Measurements from ENCODE around the gene HIGD2B. TPM values are rescaled to one million over a fixed set of nuclear protein-coding genes. Genes with fewer than 3 reads are reported as not detected.
"Not testable (repeated sequence)": the region's sequence is repeated elsewhere in the genome, so short reads cannot be mapped to it uniquely, and the experiment has no call there.

The HIGD2B gene
- total and polyA plus RNA-seq, 7 donors, result not detected

DNA sequence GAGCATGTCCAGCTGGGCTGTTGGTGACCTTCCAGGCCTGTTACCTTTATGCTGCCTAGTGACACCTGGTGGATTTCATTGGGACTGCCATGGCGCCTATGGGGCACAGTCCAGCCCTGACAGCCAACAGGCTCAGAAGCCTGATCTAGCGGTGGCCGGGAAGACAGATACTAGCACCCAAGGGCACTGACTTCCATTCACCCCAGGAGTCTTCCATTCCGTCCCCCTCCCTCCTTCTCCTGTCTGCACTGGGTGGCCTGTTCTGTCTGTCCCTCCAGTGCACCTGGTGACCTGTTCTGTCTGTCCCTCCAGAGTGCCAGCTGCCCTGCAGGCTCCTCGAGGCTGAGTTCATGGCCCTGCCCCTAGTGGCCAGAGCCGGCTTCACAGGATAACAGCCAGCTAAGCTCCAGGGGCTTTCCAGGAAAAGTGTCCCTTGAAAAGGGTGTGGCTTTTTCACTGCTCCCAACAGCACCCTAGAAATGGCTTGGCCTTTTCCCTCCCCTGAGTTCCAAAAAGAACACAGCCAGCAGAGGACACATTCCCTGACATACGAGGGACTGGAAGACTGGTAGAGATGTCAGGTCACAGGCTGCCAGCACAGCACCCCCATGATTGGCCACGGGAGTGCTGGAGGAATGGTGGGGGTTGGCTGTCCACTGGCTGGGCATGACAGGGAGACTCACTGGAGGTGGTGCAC is 15.2 kb downstream of the HIGD2B start:
- not testable (repeated sequence) for H3K9me3 ChIP-seq; H3K27ac ChIP-seq; H3K36me3 ChIP-seq (ENCODE audit: insufficient read depth in 1 of 2, low read depth in 1 of 2); H3K4me1 ChIP-seq; H3K27me3 ChIP-seq (ENCODE audit: insufficient read depth in 3 of 3, low read length in 2 of 3)
- TF ChIP-seq, protein P1, sequence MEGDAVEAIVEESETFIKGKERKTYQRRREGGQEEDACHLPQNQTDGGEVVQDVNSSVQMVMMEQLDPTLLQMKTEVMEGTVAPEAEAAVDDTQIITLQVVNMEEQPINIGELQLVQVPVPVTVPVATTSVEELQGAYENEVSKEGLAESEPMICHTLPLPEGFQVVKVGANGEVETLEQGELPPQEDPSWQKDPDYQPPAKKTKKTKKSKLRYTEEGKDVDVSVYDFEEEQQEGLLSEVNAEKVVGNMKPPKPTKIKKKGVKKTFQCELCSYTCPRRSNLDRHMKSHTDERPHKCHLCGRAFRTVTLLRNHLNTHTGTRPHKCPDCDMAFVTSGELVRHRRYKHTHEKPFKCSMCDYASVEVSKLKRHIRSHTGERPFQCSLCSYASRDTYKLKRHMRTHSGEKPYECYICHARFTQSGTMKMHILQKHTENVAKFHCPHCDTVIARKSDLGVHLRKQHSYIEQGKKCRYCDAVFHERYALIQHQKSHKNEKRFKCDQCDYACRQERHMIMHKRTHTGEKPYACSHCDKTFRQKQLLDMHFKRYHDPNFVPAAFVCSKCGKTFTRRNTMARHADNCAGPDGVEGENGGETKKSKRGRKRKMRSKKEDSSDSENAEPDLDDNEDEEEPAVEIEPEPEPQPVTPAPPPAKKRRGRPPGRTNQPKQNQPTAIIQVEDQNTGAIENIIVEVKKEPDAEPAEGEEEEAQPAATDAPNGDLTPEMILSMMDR (IDR thresholded peaks at IDR 0.05), result peak; percentile 60
- peak overlapping the region; percentile 45 for H3K4me3 ChIP-seq
- ATAC-seq (peak; percentile 98 to 100 (median 99)), DNase-seq (peak; percentile 74 to 87)
- 6 to 7% (median 7%) methylated on average over 8 of the region's 8 CpGs for WGBS, 3 donors
- intact Hi-C loops (cut with DNase I), result loop anchor here in 1 of 2 donors (5.0 kb wide), 1 partner anchor 74 kb away; no protein-coding TSS in a partner anchor

DNA sequence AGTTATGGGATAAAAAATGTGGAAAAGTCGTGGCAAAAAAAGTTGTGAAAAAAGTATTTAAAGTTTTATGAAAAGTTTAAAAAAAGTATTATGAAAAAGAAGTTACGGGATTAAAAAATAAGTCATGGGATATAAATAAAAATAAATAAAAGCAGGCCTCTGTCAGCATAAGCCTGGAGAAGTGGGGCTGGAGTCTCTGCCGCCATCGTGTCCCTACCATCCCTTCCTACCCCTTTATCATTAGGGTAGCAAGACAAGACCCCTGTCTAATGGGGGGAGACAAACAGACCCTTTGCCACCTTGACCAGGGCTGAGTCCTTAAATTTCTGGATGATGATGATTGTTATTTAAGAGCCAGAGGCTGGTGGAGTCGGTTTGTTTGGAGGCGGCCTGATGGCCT is 16.2 kb downstream of the HIGD2B start:
- not testable (repeated sequence) for H3K36me3 ChIP-seq (ENCODE audit: insufficient read depth in 1 of 2, low read depth in 1 of 2); H3K9me3 ChIP-seq; H3K4me1 ChIP-seq; ATAC-seq; DNase-seq; H3K27me3 ChIP-seq (ENCODE audit: insufficient read depth in 3 of 3, low read length in 2 of 3); H3K27ac ChIP-seq; H3K4me3 ChIP-seq
- WGBS, 3 donors, result 87 to 93% (median 90%) methylated on average over 2 to 5 of the region's 6 CpGs
- intact Hi-C loops (cut with DNase I), result loop anchor here in 1 of 2 donors (5.0 kb wide), 1 partner anchor 73 kb away; no protein-coding TSS in a partner anchor

DNA sequence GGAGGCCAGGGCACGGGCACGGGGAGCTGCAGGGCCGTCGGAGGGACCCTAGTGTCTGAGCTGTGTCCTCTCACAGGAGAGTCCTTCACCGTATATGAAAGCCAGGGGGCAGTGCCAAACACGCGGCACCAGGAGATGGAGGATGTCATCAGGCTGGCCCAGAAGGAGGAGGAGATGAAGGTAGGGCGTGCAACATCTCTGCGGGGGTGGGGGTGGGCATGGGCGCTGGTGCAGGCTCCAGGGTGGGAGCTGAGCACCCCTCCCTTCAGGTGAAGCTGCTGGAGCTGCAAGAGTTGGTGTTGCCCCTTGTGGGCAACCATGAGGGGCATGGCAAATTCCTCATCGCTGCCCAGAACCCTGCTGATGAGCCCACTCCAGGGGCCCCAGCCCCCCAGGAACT is 20.3 kb downstream of the HIGD2B start:
- intact Hi-C loops (cut with DNase I); H3K4me1 ChIP-seq; ATAC-seq; H3K27ac ChIP-seq; DNase-seq; H3K9me3 ChIP-seq; H3K4me3 ChIP-seq; H3K36me3 ChIP-seq (ENCODE audit: insufficient read depth in 1 of 2, low read depth in 1 of 2); H3K27me3 ChIP-seq (ENCODE audit: insufficient read depth in 3 of 3, low read length in 2 of 3): not testable (repeated sequence)
- WGBS, 3 donors, result 63 to 80% (median 73%) methylated on average over 3 to 5 of the region's 11 CpGs

- H3K9me3 ChIP-seq; intact Hi-C loops (cut with DNase I); H3K4me1 ChIP-seq; H3K27ac ChIP-seq; H3K27me3 ChIP-seq (ENCODE audit: insufficient read depth in 3 of 3, low read length in 2 of 3); ATAC-seq; DNase-seq; H3K36me3 ChIP-seq (ENCODE audit: insufficient read depth in 1 of 2, low read depth in 1 of 2); H3K4me3 ChIP-seq: not testable (repeated sequence)
- WGBS, 3 donors, result no CpG with 5 or more reads among the region's 8 CpGs
Observed at GRCh38 chr15:72663931-72664330, 22.1 kb downstream of the HIGD2B start.

DNA sequence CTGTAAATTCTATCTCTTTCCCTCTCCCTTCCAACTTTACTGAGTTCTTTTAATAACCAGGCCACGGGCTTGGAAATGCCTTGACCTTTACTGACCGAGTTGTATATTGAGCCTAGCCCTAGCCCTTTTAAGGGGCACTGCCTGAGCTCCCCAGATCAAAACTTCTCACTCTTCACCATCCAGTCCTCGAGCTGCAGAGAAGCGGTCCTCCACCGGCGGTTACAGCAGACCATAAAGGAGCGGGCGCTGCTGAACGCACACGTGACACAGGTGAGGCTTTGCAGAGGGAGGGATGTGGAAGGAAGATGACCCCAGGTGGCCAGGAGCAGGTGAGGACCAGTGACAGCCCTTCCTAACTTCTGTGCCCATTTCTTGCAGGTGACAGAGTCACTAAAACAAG is 24.9 kb downstream of the HIGD2B start:
- WGBS, 3 donors, result 77 to 80% (median 78%) methylated on average over 8 of the region's 10 CpGs
- H3K27me3 ChIP-seq (ENCODE audit: insufficient read depth in 3 of 3, low read length in 2 of 3); ATAC-seq: not testable (repeated sequence)

GRCh38 chr15:72656014-72656413 is 30.0 kb downstream of the HIGD2B start:
- H3K4me1 ChIP-seq; intact Hi-C loops (cut with DNase I); DNase-seq; H3K27me3 ChIP-seq (ENCODE audit: insufficient read depth in 3 of 3, low read length in 2 of 3); H3K4me3 ChIP-seq; H3K36me3 ChIP-seq (ENCODE audit: insufficient read depth in 1 of 2, low read depth in 1 of 2); H3K9me3 ChIP-seq; H3K27ac ChIP-seq; ATAC-seq: not testable (repeated sequence)
- no CpG with 5 or more reads among the region's 3 CpGs for WGBS, 3 donors

More for the DNA sequence above, 24.9 kb downstream of the HIGD2B start:
- H3K9me3 ChIP-seq; H3K4me3 ChIP-seq; intact Hi-C loops (cut with DNase I); H3K36me3 ChIP-seq (ENCODE audit: insufficient read depth in 1 of 2, low read depth in 1 of 2); H3K27ac ChIP-seq; DNase-seq; H3K4me1 ChIP-seq: not testable (repeated sequence)

GRCh38 chr15:72654397-72654796 is 31.6 kb downstream of the HIGD2B start, which contains the start of gene GOLGA6B:
Gene GOLGA6B, plus strand, starts transcription at chr15:72654697. Its CDS starts 41 bp downstream, at chr15:72654738.
- H3K27ac ChIP-seq; intact Hi-C loops (cut with DNase I); H3K36me3 ChIP-seq (ENCODE audit: insufficient read depth in 1 of 2, low read depth in 1 of 2); H3K4me3 ChIP-seq; DNase-seq; H3K27me3 ChIP-seq (ENCODE audit: insufficient read depth in 3 of 3, low read length in 2 of 3); H3K9me3 ChIP-seq; H3K4me1 ChIP-seq; ATAC-seq: not testable (repeated sequence)
- WGBS, 3 donors, result no CpG with 5 or more reads among the region's 7 CpGs

GRCh38 chr15:72648631-72649253 is 37.2 kb downstream of the HIGD2B start:
- H3K27me3 ChIP-seq (ENCODE audit: insufficient read depth in 3 of 3, low read length in 2 of 3); H3K4me3 ChIP-seq; H3K9me3 ChIP-seq; DNase-seq; intact Hi-C loops (cut with DNase I); H3K36me3 ChIP-seq (ENCODE audit: insufficient read depth in 1 of 2, low read depth in 1 of 2); ATAC-seq; H3K27ac ChIP-seq; H3K4me1 ChIP-seq: not testable (repeated sequence)
- WGBS, 3 donors, result 78% methylated on average over 8 of the region's 10 CpGs

- WGBS, 3 donors, result no CpG with 5 or more reads among the region's 2 CpGs
- intact Hi-C loops (cut with DNase I); ATAC-seq: not testable (repeated sequence)
Observed at GRCh38 chr15:72642271-72642670, 43.7 kb downstream of the HIGD2B start.

DNA sequence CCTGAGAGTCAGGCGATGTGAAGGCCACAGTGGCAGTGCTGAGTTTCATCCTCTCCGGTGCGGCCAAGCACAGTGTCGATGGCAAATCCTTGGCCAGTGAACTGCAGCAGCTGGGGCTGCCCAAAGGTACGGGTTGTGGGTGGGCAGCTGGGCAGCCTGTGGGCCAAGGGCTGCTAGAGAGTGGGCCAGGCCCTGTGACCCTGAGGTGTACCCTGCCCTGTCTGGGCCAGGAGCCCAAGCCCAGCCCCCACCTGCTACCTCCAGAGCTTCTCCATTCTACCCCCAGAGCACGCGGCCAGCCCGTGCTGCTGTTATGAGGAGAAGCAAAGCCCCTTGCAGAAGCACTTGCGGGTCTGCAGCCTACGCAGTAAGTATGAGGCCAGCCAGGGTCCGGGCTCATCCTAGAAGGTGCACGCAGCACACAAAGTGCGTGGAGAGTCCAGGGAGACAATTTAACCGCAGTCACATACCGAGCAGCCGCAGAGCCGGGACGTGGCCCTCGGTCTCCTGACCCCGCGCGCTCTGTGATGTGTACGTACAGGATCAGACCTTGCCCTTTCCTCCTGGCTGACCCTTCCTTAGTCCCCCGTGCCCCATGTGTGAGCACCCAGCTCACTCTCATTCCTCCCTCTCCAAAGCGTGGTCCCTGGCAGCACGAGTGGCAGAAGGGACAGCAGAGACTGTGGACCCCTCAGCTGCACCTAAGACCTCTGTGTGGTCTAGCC is 46.1 kb downstream of the HIGD2B start:
- WGBS, 3 donors, result no CpG with 5 or more reads among the region's 26 CpGs

More at GRCh38 chr15:72642271-72642670, 43.7 kb downstream of the HIGD2B start:
- DNase-seq; H3K27ac ChIP-seq; H3K4me3 ChIP-seq; H3K4me1 ChIP-seq; H3K27me3 ChIP-seq (ENCODE audit: insufficient read depth in 3 of 3, low read length in 2 of 3); H3K9me3 ChIP-seq; H3K36me3 ChIP-seq (ENCODE audit: insufficient read depth in 1 of 2, low read depth in 1 of 2): not testable (repeated sequence)

More for the DNA sequence above, 46.1 kb downstream of the HIGD2B start:
- H3K4me1 ChIP-seq; ATAC-seq; H3K9me3 ChIP-seq; intact Hi-C loops (cut with DNase I); H3K36me3 ChIP-seq (ENCODE audit: insufficient read depth in 1 of 2, low read depth in 1 of 2); H3K4me3 ChIP-seq; DNase-seq; H3K27ac ChIP-seq; H3K27me3 ChIP-seq (ENCODE audit: insufficient read depth in 3 of 3, low read length in 2 of 3): not testable (repeated sequence)

Data from psoas muscle (tissue), 8 donors.